ENCODE data around the gene EML3.
A peak's percentile ranks its signal among the peaks of the same experiment; 100 is the strongest.

Gene EML3

GRCh38 chr11:62553080-62553838 lies 59.3 kb downstream of the EML3 start:
- Histone ChIP-seq H3K4me3 (ENCODE audit: low read depth in 1 of 2, low read length in 2 of 2) (peak overlapping the region in 1 of 2 donors; percentile 28), H3K27me3 (ENCODE audit: control insufficient read depth in 1 of 2, insufficient read depth in 2 of 2, low read length in 2 of 2) (no peaks in the 10 kb centered on the region), H3K9ac (ENCODE audit: low read length) (peak overlapping the region; percentile 65), H3K27ac (ENCODE audit: low read depth, low read length) (peak overlapping the region; percentile 84), H3K36me3 (ENCODE audit: insufficient read depth, low read length) (peaks cover under 1% of the 10 kb centered on the region), H3K9me3 (ENCODE audit: low read length) (no peaks in the 10 kb centered on the region), H3K4me1 (ENCODE audit: insufficient read depth, low read length) (peaks cover 79% of the 10 kb centered on the region)

- no peaks in the 10 kb centered on the region for H3K27me3 ChIP-seq (ENCODE audit: control insufficient read depth in 1 of 2, insufficient read depth in 2 of 2, low read length in 2 of 2)
- H3K36me3 ChIP-seq (ENCODE audit: insufficient read depth, low read length) = no peaks in the 10 kb centered on the region
- H3K9me3 ChIP-seq (ENCODE audit: low read length) = no peaks in the 10 kb centered on the region
- H3K4me3 ChIP-seq (ENCODE audit: low read depth in 1 of 2, low read length in 2 of 2) = peak overlapping the region in 1 of 2 donors; percentile 28
- peak overlapping the region; percentile 65 for H3K9ac ChIP-seq (ENCODE audit: low read length)
- H3K27ac ChIP-seq (ENCODE audit: low read depth, low read length) = peak overlapping the region; percentile 84
- H3K4me1 ChIP-seq (ENCODE audit: insufficient read depth, low read length) = peaks cover 83% of the 10 kb centered on the region
Measured at GRCh38 chr11:62552485-62553079, 60.0 kb downstream of the EML3 start.
